Right lobe of liver (tissue), 4 donors: ENCODE measurements around the gene SPATA25.
A peak's percentile ranks its signal among the peaks of the same experiment; 100 is the strongest.

ENCODE experiments used
- CTCF ChIP-seq, 4 donors: fragments of 200-600 bp in 3 of 4; fragments of 450-650 bp in 1 of 4; IDR thresholded peaks; one replicate each; pipeline versions ENCODE4 v1.5.1 to v1.8.0; 2016 to 2022; ENCODE audit warnings: antibody characterized with exemption in 4 of 4, mild to moderate bottlenecking in 2 of 4
- POLR2A ChIP-seq: fragments of 450-650 bp; IDR thresholded peaks from one replicate; pipeline ENCODE4 v1.6.1; 2017; ENCODE audit warnings: antibody characterized with exemption, mild to moderate bottlenecking
- donor health status: DM: no; HTN: no; CAD: no.
- donor health status: DM: no; HTN: no; CAD: no.
- donor health status: DM: no; HTN: yes; CAD: no.

- TF ChIP-seq CTCF (IDR thresholded peaks at IDR 0.05) (no peak), POLR2A (peak; percentile 64)
These were observed 24.3 kb upstream of the SPATA25 start, which contains the start of gene PLTP for GRCh38 chr20:45911486-45912343.
